Vagina (tissue), 2 donors: ENCODE measurements around the gene TSPAN9.

Source experiments
- CTCF ChIP-seq, 3 experiments: fragments of 450-650 bp in 2 of 3; fragments of 200-600 bp in 1 of 3; sonication (generic) in 1 of 3; IDR thresholded peaks; one replicate each; pipeline ENCODE4 v1.5.1; 2017 to 2019; ENCODE audit warnings: antibody characterized with exemption in 3 of 3, mild to moderate bottlenecking in 2 of 3, moderate library complexity in 2 of 3
- POLR2A ChIP-seq, 2 donors: fragments of 450-650 bp; IDR thresholded peaks; one replicate each; pipeline ENCODE4 v1.6.1; 2017; ENCODE audit warnings: antibody characterized with exemption in 2 of 2, mild to moderate bottlenecking in 2 of 2, moderate library complexity in 2 of 2
- POLR2AphosphoS5 ChIP-seq, 2 donors: sonication (generic); formaldehyde crosslinking; IDR thresholded peaks; one replicate each; pipeline ENCODE4 v1.9.0; 2017; ENCODE audit warnings: antibody characterized with exemption in 2 of 2, mild to moderate bottlenecking in 2 of 2, low read depth in 1 of 2; ENCODE audit not compliant: insufficient read depth in 1 of 2

- TF ChIP-seq CTCF (IDR thresholded peaks at IDR 0.05) (no peak), POLR2A (IDR thresholded peaks at IDR 0.05) (no peak), POLR2AphosphoS5 (IDR thresholded peaks at IDR 0.05; ENCODE audit: insufficient read depth in 1 of 2, low read depth in 1 of 2) (no peak)
These were observed 180.2 kb downstream of the TSPAN9 start for GRCh38 chr12:3257411-3257810.
